CD4-positive, alpha-beta T cell (primary cell): Measurements from ENCODE around the gene PRKG1. TPM values are rescaled to one million over a fixed set of nuclear protein-coding genes. Genes with fewer than 3 reads are reported as not detected.

Experiments used
- ATAC-seq: fragments of 200-7000 bp; cut with Tn5 transposase; one replicate; pipeline ENCODE4 v1.10.0; 2022; ENCODE audit warnings: mild to moderate bottlenecking; ENCODE audit not compliant: poor library complexity
- CTCF ChIA-PET: fragments of 350-600 bp; sonication (Branson Sonifier 250); formaldehyde crosslinking; loops from one replicate; lab custom pipeline; 2021; ENCODE audit warnings: antibody characterized with exemption, inconsistent platforms; lab: Charles Lee
- POLR2A ChIA-PET: fragments of 350-600 bp; sonication (Branson Sonifier 250); formaldehyde crosslinking; loops from one replicate; lab custom pipeline; 2021; ENCODE audit warnings: antibody characterized with exemption, inconsistent platforms; lab: Charles Lee
- DNase-seq, 14 experiments: peaks; one replicate each; pipeline ENCODE4 v3.0.0-alpha.2; 2013 to 2020; ENCODE audit warnings: mixed read lengths in 2 of 14
- H3K27ac ChIP-seq, 2 donors: one replicate each; pipeline versions ENCODE4 v1.5.1 to v1.7.0; 2013; ENCODE audit warnings: low read length in 2 of 2, low read depth in 1 of 2, mild to moderate bottlenecking in 1 of 2
- H3K27me3 ChIP-seq, 2 experiments: 1 replicate in 1 of 2; 2 replicates in 1 of 2; pipeline versions ENCODE4 v1.6.1 to v1.7.0; 2013; ENCODE audit warnings: low read length in 2 of 2, control low read depth in 1 of 2, mild to moderate bottlenecking in 1 of 2, moderate library complexity in 1 of 2; ENCODE audit not compliant: insufficient read depth in 2 of 2, control insufficient read depth in 1 of 2
- H3K36me3 ChIP-seq: one replicate; pipeline ENCODE4 v1.6.1; 2013; ENCODE audit warnings: low read length, control low read depth; ENCODE audit not compliant: insufficient read depth
- H3K4me1 ChIP-seq: one replicate; pipeline ENCODE4 v1.6.1; 2013; ENCODE audit warnings: low read length, control low read depth; ENCODE audit not compliant: insufficient read depth
- H3K4me3 ChIP-seq: one replicate; pipeline ENCODE4 v1.5.1; 2013; ENCODE audit warnings: mild to moderate bottlenecking, low read length, moderate library complexity
- H3K9me3 ChIP-seq, 2 experiments: 1 replicate in 1 of 2; 2 replicates in 1 of 2; pipeline versions ENCODE4 v1.6.1 to v1.7.0; 2013; ENCODE audit warnings: low read length in 2 of 2, mild to moderate bottlenecking in 2 of 2, control low read depth in 1 of 2, moderate library complexity in 1 of 2; ENCODE audit not compliant: control insufficient read depth in 1 of 2, insufficient read depth in 1 of 2
- H3K27ac Mint-ChIP-seq: one replicate; pipeline ENCODE4 v1.8.0; 2020; ENCODE audit warnings: mixed read lengths
- H3K27me3 Mint-ChIP-seq: one replicate; pipeline ENCODE4 v1.8.0; 2021; ENCODE audit warnings: mixed read lengths
- H3K36me3 Mint-ChIP-seq: one replicate; pipeline ENCODE4 v1.8.0; 2021; ENCODE audit warnings: low read depth, mixed read lengths
- H3K4me1 Mint-ChIP-seq: one replicate; pipeline ENCODE4 v1.8.0; 2021; ENCODE audit warnings: low read depth, mixed read lengths
- H3K4me3 Mint-ChIP-seq: one replicate; pipeline ENCODE4 v1.8.0; 2020; ENCODE audit warnings: mild to moderate bottlenecking, mixed read lengths
- H3K9me3 Mint-ChIP-seq: one replicate; pipeline ENCODE4 v1.8.0; 2020; ENCODE audit warnings: mixed read lengths
- intact Hi-C, 2 experiments: fragments of 100-400 bp; cut with DNase I in 1 of 2; cut with micrococcal nuclease in 1 of 2; formaldehyde crosslinking; loops; one replicate each; pipeline versions ENCODE4 v1.15.1 to v1.9.0; 2023 to 2025; cut with DNase I, micrococcal nuclease
- total RNA-seq, 174 experiments: library from RNA in 2 of 174; stranded (reverse) in 2 of 174; gene quantifications; one replicate each; pipeline ENCODE4 v1.2.3 and lab custom pipeline; 2021 to 2026
- TF ChIP-seq, protein P1 (sequence below): fragments of 200-600 bp; IDR thresholded peaks from one replicate; pipeline ENCODE4 v1.8.0; 2022; ENCODE audit warnings: antibody characterized with exemption, mild to moderate bottlenecking

Gene PRKG1
- total RNA-seq, 2 experiments from 2014 or later = 0.31 TPM; not detected in 1

DNA sequence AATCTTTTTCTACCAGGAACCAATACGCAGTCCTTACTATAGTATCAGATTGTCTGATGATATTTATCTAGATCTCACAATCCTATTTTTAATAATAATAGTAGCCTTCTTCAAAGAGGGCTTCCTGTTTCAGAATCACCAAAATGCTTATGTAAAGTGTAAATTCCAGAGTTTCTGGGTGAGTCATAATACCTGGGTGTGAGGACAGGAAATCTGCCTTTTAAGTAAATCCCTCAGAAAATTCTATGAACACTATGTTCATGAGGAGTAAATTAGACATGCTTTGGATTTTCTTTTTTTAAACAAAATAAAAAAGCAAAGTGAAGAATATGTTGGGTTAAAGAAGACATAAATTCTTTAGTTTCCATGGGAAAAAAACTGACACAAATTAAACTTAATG, 1260.3 kb downstream of the PRKG1 start:
- ATAC-seq (no peak), DNase-seq (no peak)
- Mint-ChIP-seq H3K9me3 (no peaks in the 10 kb centered on the region), H3K36me3 (no peaks in the 10 kb centered on the region), H3K4me1 (no peaks in the 10 kb centered on the region), H3K4me3 (no peak overlapping the region), H3K27ac (no peak overlapping the region), H3K27me3 (no peaks in the 10 kb centered on the region)
- Histone ChIP-seq H3K4me1 (no peaks in the 10 kb centered on the region), H3K36me3 (no peaks in the 10 kb centered on the region), H3K4me3 (no peak overlapping the region), H3K27me3 (no peaks in the 10 kb centered on the region), H3K27ac (no peak overlapping the region), H3K9me3 (no peaks in the 10 kb centered on the region)
- TF ChIP-seq, protein P1, sequence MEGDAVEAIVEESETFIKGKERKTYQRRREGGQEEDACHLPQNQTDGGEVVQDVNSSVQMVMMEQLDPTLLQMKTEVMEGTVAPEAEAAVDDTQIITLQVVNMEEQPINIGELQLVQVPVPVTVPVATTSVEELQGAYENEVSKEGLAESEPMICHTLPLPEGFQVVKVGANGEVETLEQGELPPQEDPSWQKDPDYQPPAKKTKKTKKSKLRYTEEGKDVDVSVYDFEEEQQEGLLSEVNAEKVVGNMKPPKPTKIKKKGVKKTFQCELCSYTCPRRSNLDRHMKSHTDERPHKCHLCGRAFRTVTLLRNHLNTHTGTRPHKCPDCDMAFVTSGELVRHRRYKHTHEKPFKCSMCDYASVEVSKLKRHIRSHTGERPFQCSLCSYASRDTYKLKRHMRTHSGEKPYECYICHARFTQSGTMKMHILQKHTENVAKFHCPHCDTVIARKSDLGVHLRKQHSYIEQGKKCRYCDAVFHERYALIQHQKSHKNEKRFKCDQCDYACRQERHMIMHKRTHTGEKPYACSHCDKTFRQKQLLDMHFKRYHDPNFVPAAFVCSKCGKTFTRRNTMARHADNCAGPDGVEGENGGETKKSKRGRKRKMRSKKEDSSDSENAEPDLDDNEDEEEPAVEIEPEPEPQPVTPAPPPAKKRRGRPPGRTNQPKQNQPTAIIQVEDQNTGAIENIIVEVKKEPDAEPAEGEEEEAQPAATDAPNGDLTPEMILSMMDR = no peak
- POLR2A ChIA-PET = no interaction called here
- CTCF ChIA-PET = no interaction called here
- intact Hi-C loops = no loop called here

DNA sequence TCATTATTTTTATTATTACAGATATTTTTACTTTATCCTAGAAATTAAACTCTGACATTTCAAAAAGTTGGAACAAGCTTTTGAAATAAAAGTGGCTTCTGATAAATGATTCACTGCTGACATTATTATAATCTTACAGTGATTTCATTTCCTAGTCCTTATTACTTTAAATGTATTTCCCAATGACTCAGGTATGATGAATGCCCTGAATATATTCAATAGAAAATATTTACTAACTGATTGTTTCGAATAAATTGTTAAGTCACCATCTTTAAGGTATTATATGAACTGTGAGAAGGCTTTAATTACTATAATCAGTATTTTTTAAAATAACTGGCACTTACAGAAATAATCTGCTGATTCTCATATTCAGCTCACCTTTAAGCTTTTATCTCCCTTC, 1261.4 kb downstream of the PRKG1 start:
- CTCF ChIA-PET = no interaction called here
- H3K4me3 Mint-ChIP-seq = no peak overlapping the region
- Histone ChIP-seq H3K9me3 (no peaks in the 10 kb centered on the region), H3K4me1 (no peaks in the 10 kb centered on the region), H3K4me3 (no peak overlapping the region), H3K36me3 (no peaks in the 10 kb centered on the region), H3K27me3 (no peaks in the 10 kb centered on the region), H3K27ac (no peak overlapping the region)
- DNase-seq = no peak
- H3K27ac Mint-ChIP-seq = no peak overlapping the region
- no peak for ATAC-seq
- TF ChIP-seq, protein P1 = no peak
- POLR2A ChIA-PET = no interaction called here
- intact Hi-C loops = no loop called here
- H3K9me3 Mint-ChIP-seq = no peaks in the 10 kb centered on the region
- H3K36me3 Mint-ChIP-seq = no peaks in the 10 kb centered on the region
- no peaks in the 10 kb centered on the region for H3K27me3 Mint-ChIP-seq
- no peaks in the 10 kb centered on the region for H3K4me1 Mint-ChIP-seq

GRCh38 chr10:52337225-52337624, 1262.9 kb downstream of the PRKG1 start:
- ATAC-seq = no peak
- POLR2A ChIA-PET = no interaction called here
- TF ChIP-seq, protein P1 = no peak
- Histone ChIP-seq H3K27ac (no peak overlapping the region), H3K4me3 (no peak overlapping the region), H3K36me3 (no peaks in the 10 kb centered on the region), H3K4me1 (no peaks in the 10 kb centered on the region), H3K9me3 (no peaks in the 10 kb centered on the region), H3K27me3 (no peaks in the 10 kb centered on the region)
- no peak overlapping the region for H3K4me3 Mint-ChIP-seq
- H3K9me3 Mint-ChIP-seq = no peaks in the 10 kb centered on the region
- DNase-seq = no peak
- H3K27ac Mint-ChIP-seq = no peak overlapping the region
- CTCF ChIA-PET = no interaction called here
- no peaks in the 10 kb centered on the region for H3K27me3 Mint-ChIP-seq
- no peaks in the 10 kb centered on the region for H3K4me1 Mint-ChIP-seq
- no peaks in the 10 kb centered on the region for H3K36me3 Mint-ChIP-seq
- intact Hi-C loops = no loop called here
